ACC112 (cell line): ENCODE measurements around the gene TXN.
"Not testable (repeated sequence)": the region's sequence is repeated elsewhere in the genome, so short reads cannot be mapped to it uniquely, and the experiment has no call there.

Source experiments
- H2AFZ ChIP-seq: fragments of 200-600 bp; sonication (generic); one replicate; pipeline ENCODE4 v1.6.0; 2017; ENCODE audit warnings: antibody characterized with exemption, low read length; ENCODE audit not compliant: unreplicated experiment
- H3K27ac ChIP-seq: fragments of 200-600 bp; sonication (generic); 2 replicates; pipeline ENCODE4 v1.5.1; 2014; ENCODE audit warnings: low read depth, mild to moderate bottlenecking, antibody characterized with exemption, low read length, moderate library complexity
- H3K27me3 ChIP-seq: fragments of 200-600 bp; sonication (generic); 2 replicates; pipeline ENCODE4 v1.6.1; 2014; ENCODE audit warnings: mild to moderate bottlenecking, antibody characterized with exemption, low read length, moderate library complexity, mixed read lengths; ENCODE audit not compliant: insufficient read depth
- H3K36me3 ChIP-seq: fragments of 200-600 bp; sonication (generic); 2 replicates; pipeline ENCODE4 v1.6.1; 2016; ENCODE audit warnings: mild to moderate bottlenecking, antibody characterized with exemption, low read length, moderate library complexity, mixed read lengths; ENCODE audit not compliant: insufficient read depth
- H3K4me1 ChIP-seq: fragments of 200-600 bp; sonication (generic); one replicate; pipeline ENCODE4 v1.6.1; 2016; ENCODE audit warnings: low read length, mixed read lengths; ENCODE audit not compliant: insufficient read depth, unreplicated experiment, control insufficient read depth
- H3K4me3 ChIP-seq: fragments of 200-600 bp; sonication (generic); 2 replicates; pipeline ENCODE4 v1.5.1; 2014; ENCODE audit warnings: mild to moderate bottlenecking, low read depth, low read length
- H3K79me2 ChIP-seq: fragments of 200-600 bp; sonication (generic); one replicate; pipeline ENCODE4 v1.6.0; 2016; ENCODE audit warnings: low read length; ENCODE audit not compliant: control insufficient read depth, unreplicated experiment, insufficient read depth

TXN gene

DNA sequence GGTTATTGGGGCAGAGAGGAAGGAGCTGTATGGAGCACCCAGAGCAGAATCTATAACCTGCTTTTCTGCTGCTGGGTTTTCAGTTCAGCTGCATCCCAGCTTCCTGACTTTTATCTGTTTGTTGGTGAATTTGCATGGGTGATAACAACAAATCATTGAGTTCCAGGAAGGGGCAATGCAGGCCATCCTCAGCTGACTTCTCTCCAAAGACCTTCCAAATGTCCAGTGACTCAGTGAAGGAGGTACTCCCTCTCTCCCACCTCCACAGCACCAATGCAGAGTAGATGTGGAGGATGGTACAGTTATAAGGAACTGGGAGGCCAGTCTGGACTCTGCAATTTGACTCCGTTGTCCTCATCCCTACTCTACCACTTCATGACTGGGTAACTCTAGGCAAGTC is 1.6 kb upstream of the TXN start:
- Histone ChIP-seq H3K79me2 (peaks cover 41% of the 10 kb centered on the region), H3K27me3 (no peaks in the 10 kb centered on the region), H2AFZ (no peak overlapping the region), H3K27ac (peak overlapping the region; percentile 92), H3K4me3 (peak overlapping the region; percentile 94), H3K4me1 (peaks cover 35% of the 10 kb centered on the region), H3K36me3 (no peaks in the 10 kb centered on the region)

DNA sequence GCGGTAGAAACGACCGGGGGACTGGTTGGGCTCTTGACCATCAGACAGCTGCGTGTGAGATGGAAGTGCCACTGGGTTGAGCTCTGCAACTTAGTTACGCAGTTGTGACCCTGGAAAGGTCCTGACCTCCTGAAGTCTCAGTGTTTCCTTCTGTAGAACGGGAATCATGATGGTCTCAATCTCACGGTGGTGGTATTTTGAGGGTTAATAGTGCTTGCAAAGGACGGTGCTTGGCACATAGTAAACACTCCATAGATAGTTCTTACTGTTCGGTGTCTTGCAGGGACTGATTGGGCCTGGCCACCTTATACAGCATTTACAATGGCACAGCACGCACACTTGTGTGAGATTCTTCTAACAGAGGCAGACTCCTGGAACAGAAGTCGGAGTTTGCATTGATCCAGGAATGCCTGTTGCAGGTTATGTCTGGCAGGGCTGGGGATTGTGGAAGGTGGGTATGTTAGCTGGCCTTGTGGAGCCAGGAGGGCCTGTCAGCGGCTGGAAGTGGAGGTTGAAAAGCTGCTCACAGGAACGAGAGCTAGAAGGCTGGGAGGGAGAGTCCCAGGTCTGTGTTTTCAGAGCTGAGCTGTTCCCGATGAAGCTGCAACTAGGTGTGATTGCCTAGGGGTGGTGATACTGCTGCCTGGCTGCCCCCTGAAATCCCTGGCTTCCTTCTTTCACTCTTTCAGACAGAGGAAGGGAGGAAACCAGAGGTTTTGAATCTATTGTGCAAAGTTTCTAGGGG is 962 bp upstream of the TXN start:
- no peaks in the 10 kb centered on the region for H3K36me3 ChIP-seq
- H3K4me1 ChIP-seq, result peaks cover 38% of the 10 kb centered on the region
- H3K27ac ChIP-seq, result peak overlapping the region; percentile 92
- H3K27me3 ChIP-seq, result no peaks in the 10 kb centered on the region
- peak overlapping the region; percentile 16 for H2AFZ ChIP-seq
- H3K79me2 ChIP-seq, result peaks cover 48% of the 10 kb centered on the region
- H3K4me3 ChIP-seq, result peak overlapping the region; percentile 94

DNA sequence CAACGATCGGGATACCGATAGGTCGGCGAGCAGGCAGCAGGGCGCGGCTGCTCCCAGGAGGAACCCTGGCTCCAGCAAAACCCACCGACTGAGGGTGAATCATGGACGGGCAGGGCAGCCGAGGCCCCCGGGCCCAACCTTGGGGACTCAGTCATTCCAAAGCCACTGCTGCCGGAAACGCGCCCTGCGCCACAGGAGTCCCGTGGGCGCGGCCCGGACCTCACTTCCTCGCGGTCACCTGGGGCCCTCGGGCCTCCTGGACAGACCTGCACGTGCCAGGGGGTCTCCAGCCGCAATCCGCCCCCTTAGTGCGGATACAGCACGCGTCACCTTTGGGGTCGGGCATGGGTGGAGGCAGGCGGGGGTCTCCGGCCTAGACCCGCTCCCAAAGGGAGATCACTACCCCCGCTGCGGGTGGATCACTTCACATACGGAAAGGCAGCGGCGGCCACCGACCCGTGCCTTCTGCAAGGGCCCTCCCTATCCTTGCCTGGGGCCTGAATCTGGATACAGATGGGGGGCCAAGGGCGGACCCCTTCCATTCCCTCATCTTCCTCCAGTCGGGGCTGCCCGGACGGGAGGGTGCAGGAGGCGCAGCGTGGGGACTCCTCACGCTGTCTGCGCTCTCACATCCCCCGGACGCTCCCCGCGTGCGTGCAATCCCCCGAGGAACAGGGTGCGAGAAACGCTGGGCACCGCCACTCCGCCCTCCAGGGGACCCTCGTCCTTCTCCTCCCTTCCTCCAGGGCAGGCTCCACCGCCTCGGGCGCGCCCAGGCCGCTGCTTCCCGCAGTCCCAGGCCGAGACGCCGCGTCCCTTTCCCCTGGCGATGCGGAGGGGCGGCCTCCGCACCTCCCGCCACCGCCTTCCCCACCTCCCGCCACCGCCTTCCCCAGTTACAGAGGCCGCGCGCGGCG is 586 bp downstream of the TXN start:
- H2AFZ ChIP-seq, result no peak overlapping the region
- peaks cover 63% of the 10 kb centered on the region for H3K79me2 ChIP-seq
- H3K27ac ChIP-seq, result peak overlapping the region; percentile 92
- no peaks in the 10 kb centered on the region for H3K27me3 ChIP-seq
- H3K36me3 ChIP-seq, result peaks cover 5% of the 10 kb centered on the region
- peak overlapping the region; percentile 94 for H3K4me3 ChIP-seq
- H3K4me1 ChIP-seq, result peaks cover 45% of the 10 kb centered on the region

DNA sequence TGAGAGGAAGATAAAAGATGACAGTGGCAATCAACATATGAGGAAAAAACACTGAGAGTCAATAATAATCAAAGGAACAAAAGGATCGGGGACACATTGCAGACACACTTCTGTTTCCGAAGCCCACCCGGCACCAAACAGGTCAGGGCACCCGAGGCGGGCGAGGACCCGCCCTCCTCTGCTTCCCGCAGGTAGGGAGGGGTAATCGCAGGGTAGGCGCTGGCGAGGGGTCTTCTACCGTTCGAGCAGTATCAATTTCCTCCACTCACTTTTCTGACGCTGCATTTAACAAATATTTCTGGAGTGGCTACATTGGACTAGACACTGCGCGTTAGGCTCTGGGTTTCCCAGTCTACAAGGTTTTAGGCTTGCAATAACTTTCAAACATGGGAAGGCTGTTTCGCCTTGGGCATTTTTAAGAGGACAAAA is 1.3 kb downstream of the TXN start:
- peaks cover 12% of the 10 kb centered on the region for H3K36me3 ChIP-seq
- peaks cover 70% of the 10 kb centered on the region for H3K79me2 ChIP-seq
- H3K27me3 ChIP-seq, result no peaks in the 10 kb centered on the region
- peaks cover 51% of the 10 kb centered on the region for H3K4me1 ChIP-seq
- H3K4me3 ChIP-seq, result peak overlapping the region; percentile 94
- H3K27ac ChIP-seq, result peak overlapping the region; percentile 92
- no peak overlapping the region for H2AFZ ChIP-seq

DNA sequence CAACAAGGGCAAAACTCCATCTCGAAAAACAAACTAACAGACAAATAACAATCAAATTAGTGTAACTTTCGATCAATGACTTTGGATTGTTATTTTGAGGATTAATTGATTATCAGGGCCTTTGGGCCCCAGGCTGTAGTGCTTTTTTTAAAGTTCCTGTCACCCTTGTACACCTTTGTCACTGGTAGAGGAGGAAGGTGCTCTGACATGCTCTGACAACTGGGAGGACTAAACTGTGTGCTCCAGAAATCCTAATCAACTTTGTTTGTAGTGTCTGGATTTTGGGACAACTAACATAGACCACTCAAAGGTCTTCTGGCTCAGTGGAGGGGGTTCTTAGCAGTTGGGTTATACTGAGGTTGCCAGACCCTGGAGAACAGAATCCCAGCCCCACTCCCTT is 1.8 kb downstream of the TXN start:
- Histone ChIP-seq H3K79me2 (peaks cover 76% of the 10 kb centered on the region), H3K27me3 (no peaks in the 10 kb centered on the region), H3K36me3 (peaks cover 17% of the 10 kb centered on the region), H3K27ac (peak overlapping the region; percentile 92), H3K4me1 (peaks cover 54% of the 10 kb centered on the region), H2AFZ (no peak overlapping the region), H3K4me3 (peak overlapping the region; percentile 94)

DNA sequence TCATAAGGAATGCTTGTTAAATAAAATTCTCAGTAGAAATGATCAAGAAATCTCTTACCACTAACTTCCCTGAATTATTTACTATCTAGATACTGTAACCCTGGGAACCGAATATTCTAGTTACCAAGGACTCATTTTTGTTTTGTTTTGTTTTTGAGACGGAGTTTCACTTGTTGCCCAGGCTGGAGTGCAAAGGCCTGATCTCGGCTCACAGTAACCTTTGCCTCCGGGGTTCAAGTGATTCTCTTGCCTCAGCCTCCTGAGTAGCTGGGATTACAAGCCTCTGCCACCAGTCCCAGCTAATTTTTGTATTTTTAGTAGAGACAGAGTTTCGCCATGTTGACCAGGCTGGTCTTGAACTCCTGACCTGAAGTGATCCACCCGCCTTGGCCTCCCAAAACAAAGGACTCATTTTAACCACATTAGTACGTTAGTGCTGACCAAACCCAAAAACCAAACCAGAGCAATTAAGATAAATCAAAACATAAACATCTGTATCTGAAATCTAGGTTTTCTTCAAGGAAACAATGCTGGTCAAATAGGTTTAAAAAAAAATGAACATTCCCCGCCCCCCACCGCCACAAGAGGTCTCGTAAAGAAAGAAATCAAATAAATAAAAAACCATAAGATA is 3.7 kb downstream of the TXN start:
- Histone ChIP-seq H3K79me2 (peaks cover 77% of the 10 kb centered on the region), H3K27me3 (no peaks in the 10 kb centered on the region)

DNA sequence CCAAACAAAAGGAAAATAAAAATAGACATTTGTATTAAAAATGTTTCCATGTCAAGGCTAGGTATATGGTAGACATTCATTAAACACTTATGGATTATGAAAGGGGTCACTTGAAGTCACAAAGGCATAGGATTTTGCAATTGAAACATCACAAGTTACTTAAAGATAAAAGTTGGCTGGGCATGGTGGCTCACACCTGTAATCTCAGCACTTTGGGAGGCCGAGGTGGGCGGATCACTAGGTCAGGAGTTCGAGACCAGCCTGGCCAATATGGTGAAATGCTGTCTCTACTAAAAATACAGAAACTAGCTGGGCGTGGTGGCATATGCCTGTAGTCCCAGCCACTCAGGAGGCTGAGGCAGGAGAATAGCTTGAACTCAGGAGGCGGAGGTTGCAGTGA is 4.5 kb downstream of the TXN start:
- H3K27me3 ChIP-seq, H2AFZ ChIP-seq, H3K4me3 ChIP-seq: not testable (repeated sequence)
- Histone ChIP-seq H3K4me1 (peaks cover 37% of the 10 kb centered on the region), H3K36me3 (peaks cover 34% of the 10 kb centered on the region), H3K27ac (peak overlapping the region; percentile 65; the same call in 1 of the 2 replicates), H3K79me2 (peaks cover 85% of the 10 kb centered on the region)

More for the DNA sequence above, 3.7 kb downstream of the TXN start:
- H3K4me3 ChIP-seq, result peak overlapping the region; percentile 94
- H3K27ac ChIP-seq, result peak overlapping the region; percentile 92
- H3K4me1 ChIP-seq, result peaks cover 43% of the 10 kb centered on the region
- H2AFZ ChIP-seq, result no peak overlapping the region
- H3K36me3 ChIP-seq, result peaks cover 29% of the 10 kb centered on the region

DNA sequence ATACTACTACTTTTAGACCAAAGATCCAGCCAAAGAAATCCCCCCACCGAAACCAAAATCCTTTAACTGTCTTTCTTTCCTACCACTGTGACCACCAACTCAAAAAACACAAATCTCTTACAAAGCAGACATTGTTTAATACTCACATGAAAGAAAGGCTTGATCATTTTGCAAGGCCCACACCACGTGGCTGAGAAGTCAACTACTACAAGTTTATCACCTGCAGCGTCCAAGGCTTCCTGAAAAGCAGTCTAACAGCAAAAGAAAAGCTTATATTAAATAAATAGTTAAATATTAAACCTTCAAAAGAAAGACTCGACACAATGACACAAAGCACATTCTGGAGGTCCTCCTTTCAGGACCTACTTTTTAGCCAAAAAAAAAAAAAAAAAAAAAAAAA is 5.1 kb downstream of the TXN start:
- peaks cover 40% of the 10 kb centered on the region for H3K36me3 ChIP-seq
- H3K4me3 ChIP-seq, result no peak overlapping the region
- H2AFZ ChIP-seq, result no peak overlapping the region
- H3K27me3 ChIP-seq, result no peaks in the 10 kb centered on the region
- H3K27ac ChIP-seq, result no peak overlapping the region
- H3K4me1 ChIP-seq, result peaks cover 37% of the 10 kb centered on the region
- peaks cover 90% of the 10 kb centered on the region for H3K79me2 ChIP-seq

DNA sequence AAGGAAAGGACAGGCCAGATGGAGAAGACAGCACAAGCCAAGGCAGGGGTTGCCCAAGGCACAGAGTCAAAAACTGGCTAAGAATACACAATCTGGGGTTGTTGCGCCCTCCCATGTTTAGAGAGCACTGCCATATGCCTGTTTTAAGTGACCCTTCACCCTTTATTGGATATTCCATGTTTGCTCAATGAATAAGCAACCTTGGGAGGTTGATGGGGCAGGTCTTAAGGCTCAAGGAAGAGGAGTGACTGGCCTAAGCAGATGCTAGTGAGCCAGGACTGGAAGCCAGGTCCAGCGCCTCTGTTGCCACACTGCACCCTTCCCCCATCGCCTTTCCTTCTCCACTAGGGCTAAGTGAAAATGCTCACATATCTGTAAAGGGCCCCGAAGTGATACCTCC is 6.7 kb downstream of the TXN start:
- Histone ChIP-seq H3K79me2 (peaks cover 80% of the 10 kb centered on the region), H3K4me3 (no peak overlapping the region), H2AFZ (no peak overlapping the region), H3K27ac (no peak overlapping the region), H3K4me1 (peaks cover 36% of the 10 kb centered on the region), H3K27me3 (no peaks in the 10 kb centered on the region), H3K36me3 (peaks cover 53% of the 10 kb centered on the region)

DNA sequence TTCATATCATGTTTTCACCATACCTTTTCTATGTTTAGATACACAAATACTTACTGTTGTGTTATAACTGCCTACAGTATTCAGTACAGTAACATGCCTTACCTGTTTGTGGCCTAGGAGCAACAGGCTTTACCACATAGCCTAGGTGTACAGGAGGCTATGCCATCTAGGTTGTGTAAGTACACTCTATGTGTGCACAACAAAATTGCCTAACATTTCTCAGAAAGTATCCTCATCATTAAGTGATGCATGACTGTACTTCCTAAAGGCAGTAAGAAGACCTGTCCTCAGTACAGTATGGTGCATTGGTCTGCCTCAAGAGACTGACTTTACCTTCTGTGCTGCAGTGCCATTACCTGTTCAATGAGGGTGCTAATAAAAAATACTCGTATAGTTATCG is 7.9 kb downstream of the TXN start:
- Histone ChIP-seq H2AFZ (no peak overlapping the region), H3K36me3 (peaks cover 61% of the 10 kb centered on the region), H3K79me2 (peaks cover 67% of the 10 kb centered on the region), H3K4me3 (no peak overlapping the region), H3K27me3 (no peaks in the 10 kb centered on the region), H3K27ac (no peak overlapping the region), H3K4me1 (peaks cover 23% of the 10 kb centered on the region)
